M059J (cell line): ENCODE results near the gene DDOST. TPM values are rescaled to one million over a fixed set of nuclear protein-coding genes. Genes with fewer than 3 reads are reported as not detected.
"Not testable (repeated sequence)": the region's sequence is repeated elsewhere in the genome, so short reads cannot be mapped to it uniquely, and the experiment has no call there.

Experiments
- DNase-seq: peaks from one replicate; pipeline ENCODE4 v3.0.0-alpha.2; 2012; ENCODE audit warnings: low read depth
- total RNA-seq: library from RNA; depleted of rRNA; stranded (reverse); fragments of >200 nt; shearing (Covaris generic); gene quantifications from 2 replicates; pipeline ENCODE4 v1.2.3, GENCODE V29; 2014

The DDOST gene
- total RNA-seq, 1 experiment from 2014 or later: 590 TPM

DNA sequence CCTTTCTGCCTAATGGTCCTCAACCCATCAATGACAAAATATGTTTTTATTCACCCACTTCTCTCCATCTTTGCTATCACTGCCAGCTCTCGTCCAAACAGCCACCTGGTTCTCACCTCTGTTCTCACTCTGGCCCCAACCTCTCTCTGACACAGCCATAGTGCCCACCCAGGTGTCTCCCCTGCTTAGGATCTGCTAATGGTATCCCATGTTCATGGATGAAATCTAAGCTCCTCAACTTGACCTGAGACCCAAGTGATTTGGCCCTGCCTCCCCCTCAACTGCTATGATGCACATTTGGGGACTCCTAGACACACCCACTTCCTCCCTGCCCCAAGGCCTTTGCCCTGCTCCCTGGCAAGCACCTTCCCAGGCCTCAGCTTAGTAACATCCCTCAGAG is 30.7 kb upstream of the DDOST start:
- DNase-seq: no peak

DNA sequence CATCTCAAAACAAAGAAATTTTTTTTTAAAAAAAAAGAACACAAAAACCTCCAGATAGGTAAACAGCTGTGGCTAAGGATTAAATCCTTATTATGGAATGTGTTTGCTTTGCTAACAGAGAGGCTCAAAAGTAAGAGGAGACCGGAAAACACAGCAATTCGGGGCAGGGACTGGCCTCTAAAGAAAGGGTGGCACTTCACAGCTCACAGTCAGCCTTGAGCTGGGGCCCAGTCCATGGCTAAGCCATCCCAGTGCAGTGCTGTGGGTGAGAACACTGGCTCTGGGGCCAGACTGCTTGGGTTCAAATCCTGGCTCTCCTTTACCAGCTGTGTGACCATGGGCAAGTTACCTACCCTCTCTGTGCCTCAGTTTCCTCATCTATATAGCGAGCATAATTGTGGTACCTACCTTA is 28.5 kb upstream of the DDOST start:
- DNase-seq: no peak

DNA sequence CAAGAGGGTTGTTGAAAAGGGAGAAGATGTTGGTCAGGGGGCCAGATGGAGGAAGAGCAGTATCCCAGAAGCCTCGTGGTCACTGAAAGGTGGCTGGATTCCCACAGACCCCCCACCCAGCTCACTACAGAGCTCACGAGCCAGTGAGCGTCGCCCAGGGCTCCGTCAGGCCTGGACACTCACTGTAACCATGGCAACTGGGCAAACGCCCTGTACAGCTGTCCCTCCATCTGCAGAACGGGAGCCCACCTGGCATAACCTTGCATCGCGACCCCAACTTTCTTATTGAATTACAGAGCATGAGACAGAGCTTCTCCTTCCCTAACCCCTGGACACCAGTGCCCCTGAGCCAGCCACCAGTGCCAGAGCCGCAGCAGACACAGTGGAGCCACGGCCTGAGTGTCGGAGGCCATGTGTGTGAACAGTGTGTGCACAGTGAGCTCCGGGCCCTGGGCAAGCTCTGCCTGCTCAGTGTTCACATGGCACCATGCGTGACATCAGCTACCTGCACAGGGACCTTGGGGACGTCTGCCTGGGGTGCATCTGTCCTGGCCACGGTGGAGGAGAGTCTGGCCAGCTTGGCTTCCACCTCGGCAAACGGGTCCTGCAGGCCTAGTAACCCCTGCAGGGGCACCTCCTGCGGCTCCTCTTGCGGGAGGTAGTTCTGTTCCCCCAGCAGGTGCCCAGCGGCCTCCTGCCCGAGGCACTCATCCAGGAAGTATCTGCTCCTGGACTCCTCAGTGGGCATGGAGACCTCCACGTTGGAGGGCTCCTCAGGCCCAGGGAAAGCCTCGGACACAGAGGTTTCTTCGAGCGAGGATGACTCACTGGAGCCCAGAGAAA is 25.9 kb upstream of the DDOST start:
- no peak for DNase-seq

DNA sequence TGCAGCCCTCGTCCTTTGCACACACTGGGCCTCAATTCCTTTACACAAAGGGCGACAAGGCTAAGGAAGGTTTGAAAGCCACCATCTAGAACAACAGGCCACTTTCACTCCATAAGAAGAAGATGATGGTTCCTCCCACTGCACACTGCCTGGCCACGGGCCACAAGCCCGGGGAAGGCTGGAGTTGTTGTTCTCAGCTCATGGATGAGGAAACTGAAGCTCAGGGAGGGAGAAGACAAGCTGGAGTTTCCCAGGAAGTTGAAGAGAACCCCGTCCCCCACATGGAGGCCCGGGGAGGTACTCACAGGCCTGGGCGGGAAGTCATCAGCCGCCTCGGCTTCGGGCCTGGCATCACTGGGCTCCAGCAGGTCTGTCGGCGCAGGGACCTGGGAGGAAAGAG is 24.6 kb upstream of the DDOST start:
- DNase-seq: no peak

DNA sequence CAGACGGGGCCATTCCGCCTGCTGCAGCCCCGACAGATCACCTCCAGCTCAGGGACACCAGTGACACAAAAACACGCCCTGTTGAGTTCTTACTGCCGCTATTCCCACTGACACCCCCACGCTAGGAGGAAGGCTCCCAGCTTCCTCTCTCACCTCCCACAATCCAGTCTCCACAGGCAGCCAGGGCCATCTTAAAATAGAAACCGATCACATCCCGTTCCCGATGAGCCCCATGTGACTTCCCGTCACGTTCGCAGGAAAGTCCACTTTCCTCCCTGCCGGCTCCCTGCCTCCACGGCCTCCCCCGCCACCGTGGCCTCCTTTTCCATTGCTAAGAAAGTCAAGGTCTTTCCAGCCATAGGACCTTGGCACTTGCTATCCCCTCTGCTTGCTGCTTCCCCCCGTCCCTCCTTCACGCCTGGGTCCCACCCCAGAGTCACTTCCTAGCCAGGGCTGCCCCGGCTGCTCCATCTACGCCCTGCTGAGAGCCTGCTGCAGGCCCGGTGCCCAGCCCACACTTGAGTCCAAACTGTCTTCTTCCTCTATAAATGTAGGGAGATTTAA is 24.0 kb upstream of the DDOST start:
- no peak for DNase-seq

DNA sequence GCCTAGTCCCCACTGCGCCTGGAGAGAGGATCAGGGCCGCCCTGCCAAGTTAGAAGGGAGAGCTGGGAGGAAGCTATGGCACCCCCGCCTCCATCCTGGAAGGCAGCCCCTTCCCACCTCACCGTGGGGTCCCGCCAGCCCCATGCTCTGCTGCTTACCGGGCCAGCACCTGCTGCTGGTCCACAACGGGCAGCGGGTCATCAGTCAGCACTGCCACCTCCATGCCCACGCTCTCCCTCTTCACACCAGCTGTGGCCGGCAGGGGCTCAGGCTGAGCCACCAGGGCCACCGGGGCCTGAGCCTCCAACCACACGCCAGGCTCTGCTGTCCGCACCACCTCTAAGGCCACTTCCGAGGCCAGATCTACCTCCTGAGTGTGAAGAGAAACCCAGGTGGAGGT is 23.5 kb upstream of the DDOST start:
- no peak for DNase-seq

DNA sequence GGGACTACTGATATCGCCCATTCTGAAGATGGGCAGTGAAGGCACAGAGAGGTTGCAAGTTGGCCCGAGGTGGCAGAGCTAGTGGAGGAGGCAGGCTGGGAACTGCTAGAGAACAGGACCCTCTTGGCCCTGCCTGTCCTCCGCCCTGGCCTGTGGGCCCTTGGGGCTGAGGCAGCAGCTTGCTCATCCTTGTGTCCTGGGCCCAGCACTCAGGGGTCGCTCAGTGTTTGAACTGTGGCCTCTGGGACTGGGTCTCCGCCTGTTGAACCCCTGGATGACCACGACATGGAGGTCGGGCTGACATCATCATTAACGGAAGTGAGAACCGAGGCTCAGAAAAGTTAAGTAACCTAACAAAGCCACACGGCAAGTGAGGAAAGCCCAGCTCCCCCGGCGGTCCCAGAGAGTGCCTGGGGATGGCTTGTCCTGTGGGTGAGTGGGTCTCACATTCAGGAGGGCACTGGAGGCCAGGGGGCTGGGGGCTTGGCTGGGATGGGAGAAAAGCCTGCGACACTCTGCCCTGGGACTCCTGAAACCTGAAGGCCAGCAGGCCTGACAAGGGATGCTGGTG is 23.0 kb upstream of the DDOST start:
- DNase-seq: no peak

DNA sequence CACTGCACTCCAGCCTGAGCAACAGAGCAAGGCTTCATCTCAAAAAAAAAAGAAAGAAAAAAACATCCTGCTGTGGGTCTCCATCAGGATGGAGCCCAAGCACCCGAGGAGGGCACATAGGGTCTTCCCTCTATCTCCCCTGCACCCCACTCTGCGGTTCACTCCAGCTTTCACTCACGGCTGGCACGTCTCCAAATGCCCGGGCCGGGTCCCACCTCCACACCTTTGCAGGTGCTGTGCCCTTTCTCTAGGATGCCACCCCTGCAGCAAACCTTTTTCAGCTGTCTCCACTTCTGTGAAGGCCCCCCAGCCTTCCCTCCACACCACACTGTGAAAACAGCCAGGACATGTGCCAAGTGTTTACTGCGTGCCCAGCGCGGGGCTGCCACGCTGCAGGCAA is 22.4 kb upstream of the DDOST start:
- no peak for DNase-seq

DNA sequence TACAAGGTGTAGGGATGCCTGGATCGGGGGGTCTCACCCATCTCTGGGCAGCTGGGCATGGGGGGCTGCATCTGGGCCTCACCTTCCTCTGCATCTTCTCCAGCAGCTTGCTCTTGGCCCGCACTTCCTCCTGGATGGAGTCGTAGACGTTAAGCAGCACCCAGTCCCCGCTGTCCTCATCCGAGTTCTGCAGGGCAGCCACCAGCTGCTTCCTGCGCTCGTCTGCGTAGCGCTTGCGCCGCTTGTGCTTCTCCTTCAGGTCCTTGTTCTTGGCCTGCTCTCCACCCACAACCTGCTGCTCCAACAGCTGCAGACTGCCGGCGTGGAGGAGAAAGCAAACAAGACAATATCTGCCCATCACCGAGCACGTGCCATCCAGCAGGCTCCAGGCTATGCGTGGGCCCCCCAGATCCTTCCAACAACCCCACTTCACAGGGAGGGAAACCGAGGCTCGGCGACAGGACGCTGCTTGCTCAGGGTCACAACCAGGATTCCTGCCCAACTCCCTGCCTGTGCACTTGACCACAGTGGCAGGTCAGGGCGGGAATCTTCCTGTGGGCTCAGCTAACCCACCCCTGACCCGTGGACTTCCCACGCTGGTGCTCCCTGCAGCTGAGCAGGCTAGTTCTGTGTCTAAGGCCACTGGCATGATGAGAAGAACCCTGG is 21.5 kb upstream of the DDOST start:
- no peak for DNase-seq

DNA sequence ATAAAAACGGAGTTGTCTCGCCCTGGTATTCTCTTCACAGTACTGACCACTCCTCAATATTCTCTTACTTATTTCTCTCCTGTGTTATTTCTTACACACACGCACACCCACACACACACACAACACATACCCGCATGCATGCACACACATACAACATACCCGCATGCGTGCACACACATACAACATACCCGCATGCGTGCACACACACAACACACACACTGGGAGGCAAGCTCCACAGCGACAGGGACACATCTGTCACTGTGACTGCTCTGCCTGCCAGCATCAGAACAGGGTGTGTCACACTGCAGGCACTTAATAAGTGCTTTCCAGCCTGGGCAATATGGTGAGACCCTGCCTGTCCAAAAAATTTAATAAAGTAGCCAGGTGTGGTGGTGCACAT is 20.8 kb upstream of the DDOST start:
- no peak for DNase-seq

DNA sequence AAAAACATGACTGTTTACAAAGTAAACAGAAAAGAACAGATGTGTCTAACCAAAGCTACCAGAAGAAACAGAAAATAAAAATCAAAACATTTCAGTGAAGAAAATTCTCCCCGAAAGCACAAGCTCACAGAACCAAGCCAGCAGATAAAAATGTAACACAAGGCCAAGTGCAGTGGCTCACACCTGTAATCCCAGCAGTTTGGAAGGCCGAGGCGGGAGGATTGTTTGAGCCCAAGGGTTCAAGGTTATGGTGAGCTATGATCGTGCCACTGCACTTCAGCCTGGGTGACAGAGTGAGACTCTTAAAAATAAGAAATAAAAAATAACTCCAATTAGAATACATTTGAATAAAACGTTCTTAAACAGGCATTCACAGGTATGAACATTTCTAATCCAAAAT is 19.1 kb upstream of the DDOST start:
- no peak for DNase-seq

DNA sequence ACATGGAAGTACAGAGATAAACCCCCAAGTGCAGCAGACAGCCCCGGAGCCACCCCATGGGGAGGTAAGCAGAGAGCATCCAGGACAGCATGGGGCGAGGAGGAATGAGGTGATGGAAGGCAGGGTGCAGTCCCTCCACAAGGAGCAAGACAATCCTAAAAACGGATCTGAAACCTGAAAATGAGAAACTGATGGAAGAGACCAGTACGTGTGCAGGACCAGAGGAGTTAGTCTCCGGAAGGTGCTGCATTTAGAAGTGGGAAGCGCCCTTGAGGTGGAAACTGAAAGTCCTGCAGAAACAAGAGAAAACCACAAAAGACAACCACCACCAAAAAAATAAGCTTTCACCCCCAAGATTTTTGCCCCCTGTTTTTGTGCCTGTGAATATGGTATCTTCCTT is 17.4 kb upstream of the DDOST start:
- no peak for DNase-seq

DNA sequence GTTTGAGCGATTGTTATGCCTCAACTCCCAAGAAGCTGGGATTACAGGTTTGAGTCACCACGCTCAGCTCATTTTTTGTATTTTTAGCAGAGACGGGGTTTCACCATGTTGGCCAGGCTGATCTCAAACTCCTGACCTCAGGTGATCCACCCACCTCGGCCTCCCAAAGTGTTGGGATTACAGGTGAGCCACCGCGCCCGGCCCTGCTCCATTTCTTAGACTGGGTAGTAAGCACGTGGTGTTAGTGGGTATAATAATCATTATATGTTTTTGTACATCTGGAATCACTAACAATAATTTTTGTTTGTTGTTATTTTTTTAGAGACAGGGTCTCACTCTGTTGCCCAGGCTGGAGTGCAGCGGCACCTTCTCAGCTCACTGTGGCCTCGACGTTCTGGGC is 12.5 kb upstream of the DDOST start:
- DNase-seq: not testable (repeated sequence)

DNA sequence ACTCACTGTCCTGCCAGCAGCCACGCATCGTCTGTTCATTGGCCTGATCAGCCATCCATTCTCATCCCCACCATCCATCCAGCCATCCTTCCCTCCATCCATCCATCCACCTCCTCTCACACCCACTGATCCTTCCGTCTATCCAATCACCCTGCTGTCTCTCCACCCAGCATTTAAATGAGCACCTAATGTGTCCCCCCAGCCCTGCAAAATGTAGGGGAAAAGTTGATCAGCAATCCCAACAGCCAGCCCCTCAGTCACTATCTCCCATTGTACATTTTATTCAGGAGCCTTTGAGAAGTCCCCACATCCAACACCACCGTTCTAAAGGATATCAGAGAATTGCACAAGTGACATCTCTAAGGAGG is 11.1 kb upstream of the DDOST start:
- no peak for DNase-seq

DNA sequence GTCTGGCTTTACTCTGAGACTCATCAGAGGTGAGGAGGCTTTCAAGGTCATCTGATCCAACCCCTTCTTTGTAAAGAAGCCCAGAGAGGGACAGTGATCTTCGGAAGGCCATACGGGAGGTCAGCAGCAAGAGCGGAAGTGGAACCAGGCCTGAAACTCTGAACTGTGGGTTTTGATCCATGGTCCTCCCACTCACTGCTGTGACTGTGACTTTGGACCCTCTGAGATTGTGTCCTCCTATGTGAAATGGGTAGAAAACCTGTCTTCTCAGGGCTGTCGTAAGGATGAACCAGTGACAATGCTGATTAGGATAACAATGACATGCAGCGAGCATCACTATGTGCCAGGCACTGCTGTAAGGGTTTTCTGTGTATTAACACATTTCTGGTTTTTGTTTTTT is 9.8 kb upstream of the DDOST start:
- DNase-seq: no peak

DNA sequence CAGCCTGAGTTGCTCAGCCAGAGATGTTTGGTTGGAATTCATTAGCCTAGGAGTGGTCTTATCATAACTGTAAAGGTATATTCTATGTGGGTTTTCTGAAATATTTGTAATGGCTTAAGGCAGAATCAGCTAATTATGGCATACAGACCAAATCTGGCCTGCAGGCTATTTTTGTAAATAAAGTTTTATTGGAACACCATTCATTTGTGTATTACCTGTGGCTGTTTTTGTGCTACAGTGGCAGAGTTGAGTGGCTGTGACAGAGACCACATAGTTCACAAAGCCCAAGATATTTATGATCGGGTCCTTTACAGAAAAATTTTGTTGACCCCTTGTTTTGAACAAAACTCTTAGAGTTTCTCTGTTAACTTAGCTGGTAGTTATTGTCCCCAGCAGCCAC is 7.4 kb upstream of the DDOST start:
- DNase-seq: no peak

DNA sequence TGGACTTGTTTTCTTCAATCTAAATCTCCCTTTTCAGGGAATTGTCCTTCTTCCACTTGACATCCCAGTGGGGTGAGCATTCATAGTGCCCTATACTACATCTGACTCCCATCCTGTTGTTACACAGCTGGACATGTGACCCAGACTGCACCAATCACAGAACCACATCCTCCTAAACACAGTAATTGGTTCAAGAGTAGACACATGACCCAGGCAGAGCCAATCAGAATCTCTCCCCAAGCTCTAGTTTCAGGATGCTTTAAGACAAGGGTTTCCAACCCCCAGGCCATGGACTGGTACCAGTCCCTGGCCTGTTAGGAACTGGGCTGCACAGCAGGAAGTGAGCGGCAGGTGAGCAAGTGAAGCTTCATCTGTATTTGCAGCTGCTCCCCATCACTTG is 5.6 kb upstream of the DDOST start:
- DNase-seq: peak; percentile 56

DNA sequence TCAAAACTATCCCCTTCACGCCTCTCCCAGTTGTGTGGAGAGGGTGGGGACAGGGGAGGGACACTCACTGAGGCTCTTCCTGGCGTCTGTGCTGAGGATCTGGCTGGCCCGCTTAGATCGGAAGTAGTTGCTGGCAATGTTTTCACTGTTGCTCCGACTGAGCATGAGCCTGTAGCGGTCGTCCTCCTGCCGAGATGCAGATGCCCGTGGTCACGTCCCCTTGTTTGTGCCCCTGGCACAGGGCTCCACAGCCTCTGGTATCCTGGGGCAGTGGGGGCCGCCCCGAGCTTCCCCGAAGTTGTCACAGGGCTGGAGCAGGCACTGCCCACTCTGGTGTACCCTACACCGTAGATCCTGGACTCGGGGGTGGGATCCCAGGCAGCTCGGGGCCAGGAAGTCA is 5.0 kb upstream of the DDOST start:
- no peak for DNase-seq

DNA sequence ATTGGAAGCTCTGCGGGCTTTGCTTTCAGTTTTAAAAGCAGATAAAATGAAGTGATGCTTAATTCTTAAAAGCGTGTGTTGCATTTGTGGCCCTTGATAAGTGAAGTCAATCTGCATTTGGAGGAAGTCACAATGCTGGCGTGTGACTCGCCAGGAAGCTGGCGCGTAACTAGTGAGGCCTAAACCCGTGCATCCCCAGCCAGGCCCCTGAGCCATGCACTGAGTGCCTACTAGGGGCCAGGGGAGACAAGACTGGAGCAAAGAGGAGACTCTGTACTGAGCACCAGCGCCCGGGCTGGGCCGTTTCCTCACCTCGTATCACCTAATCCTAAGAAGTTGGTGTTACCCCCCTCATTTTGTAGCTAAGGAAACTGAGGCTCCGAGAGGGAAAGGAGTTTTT is 4.6 kb upstream of the DDOST start:
- DNase-seq: no peak

DNA sequence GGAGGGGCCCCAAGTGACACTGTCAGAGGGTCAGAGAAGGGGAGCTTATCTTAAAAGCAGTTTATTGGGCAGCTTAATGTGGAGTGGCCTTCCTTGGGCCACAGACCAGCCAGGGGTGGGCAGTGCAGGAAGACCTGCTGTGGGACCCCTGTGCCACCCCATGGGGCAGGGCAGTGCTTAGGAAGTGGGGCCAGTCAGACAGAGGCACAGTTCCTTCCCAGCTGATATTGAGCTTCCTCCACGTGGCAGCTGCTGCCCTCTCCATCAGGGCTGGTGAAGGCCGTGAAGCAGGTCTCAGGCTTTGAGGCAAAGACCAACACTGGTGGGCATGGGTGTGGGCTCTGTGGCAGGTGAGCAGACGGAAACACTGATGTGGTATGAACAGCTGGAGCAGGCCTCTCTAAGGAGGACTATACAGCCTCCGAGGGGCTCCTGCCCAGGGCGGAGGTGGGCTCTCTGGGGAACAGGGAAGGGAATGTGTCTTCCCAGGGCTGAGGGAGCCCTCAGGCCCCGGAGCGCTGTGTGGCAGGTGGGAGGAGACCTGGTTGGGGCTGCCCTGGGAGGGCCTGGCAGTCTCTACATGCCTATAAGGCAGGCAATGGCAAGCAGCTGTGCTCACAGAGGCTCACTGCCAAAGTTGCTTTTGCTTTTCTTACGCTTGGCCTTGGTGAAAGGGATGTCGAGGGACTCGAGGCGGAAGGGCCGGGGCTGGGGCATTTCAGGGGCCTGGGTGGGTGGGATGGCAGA is 3.0 kb upstream of the DDOST start:
- DNase-seq: no peak

DNA sequence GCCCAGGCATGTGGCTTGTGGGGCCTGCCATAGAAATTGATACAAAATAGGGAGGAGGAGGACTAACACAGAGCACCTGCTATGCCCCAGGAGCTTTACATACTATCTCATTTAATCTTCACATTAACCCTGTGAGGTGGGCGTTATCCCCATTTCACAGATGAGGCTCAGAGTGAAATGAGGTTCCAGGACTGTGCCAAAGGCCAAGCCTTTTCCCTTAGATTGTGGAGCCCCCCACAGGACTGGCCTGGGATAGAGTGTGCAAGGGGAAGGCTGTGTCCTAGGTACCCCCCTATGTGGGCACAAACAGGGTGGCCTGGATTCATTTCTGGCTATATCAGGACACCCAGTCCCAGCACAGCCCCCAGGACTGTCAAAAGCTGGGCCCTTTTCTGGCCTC is 2.2 kb upstream of the DDOST start:
- DNase-seq: no peak

DNA sequence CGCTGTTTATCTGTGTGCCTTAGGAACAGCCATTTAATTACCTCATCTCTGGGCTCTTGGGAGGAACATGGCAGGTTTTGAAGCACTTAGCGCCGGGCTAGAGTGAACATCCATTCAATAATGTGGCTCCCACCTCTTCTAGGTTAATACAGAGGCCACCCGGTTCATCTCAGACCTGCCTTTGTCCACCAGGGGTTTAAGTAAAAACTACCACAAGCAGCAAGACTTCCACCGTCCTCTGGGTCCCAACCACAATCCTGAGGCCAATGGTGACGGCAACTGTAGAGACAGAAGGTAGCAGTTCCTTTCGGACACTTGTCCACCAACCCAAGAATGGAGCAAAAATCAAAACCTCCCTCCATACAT is 924 bp upstream of the DDOST start:
- no peak for DNase-seq
